K562 (cell line): ENCODE data around the gene ACBD6. TPM values are rescaled to one million over a fixed set of nuclear protein-coding genes. Genes with fewer than 3 reads are reported as not detected.
A peak's percentile ranks its signal among the peaks of the same experiment; 100 is the strongest.

Source experiments
- ATAC-seq: fragments of 200-7000 bp; cut with Tn5 transposase; 3 replicates; pipeline ENCODE4 v1.9.1; 2020; ENCODE audit warnings: moderate library complexity
- BruUV-seq: library from RNA; stranded (reverse); fragments of 400-500 nt; replicated peaks from 2 replicates; lab custom pipeline; 2021; lab: Mats Ljungman, UMichigan
- CTCF ChIA-PET: fragments of 300-600 bp; formaldehyde crosslinking; extraction: SDS; loops from one replicate; lab custom pipeline; 2021; ENCODE audit warnings: low intra/inter-chr PET ratio; lab: Yijun Ruan, JAX
- POLR2A ChIA-PET: fragments of 300-600, 350-650 bp; sonication (Branson Sonifier 250); formaldehyde crosslinking; extraction: SDS; loops from one replicate; lab custom pipeline; 2021; ENCODE audit warnings: antibody characterized with exemption, inconsistent platforms; lab: Yijun Ruan, JAX
- DNase-seq, 4 experiments: peaks; one replicate each; pipeline versions ENCODE4 v3.0.0 to v3.0.0-alpha.2; 2011 to 2018; ENCODE audit warnings: low spot score in 3 of 4, mixed read lengths in 3 of 4; ENCODE audit errors: extremely low read depth in 1 of 4
- FAIRE-seq: peaks from 2 replicates; lab custom pipeline; 2011; peaks lifted over from hg19 to GRCh38; lab: Jason Lieb, UNC
- H2AFZ ChIP-seq: 2 replicates; pipeline ENCODE4 v1.6.0; 2011; ENCODE audit warnings: low read depth, low read length, control low read depth, inconsistent platforms
- H3K27ac ChIP-seq: fragments of 200-600 bp; 3 replicates; pipeline ENCODE4 v1.8.0; 2011; ENCODE audit warnings: low read depth, mild to moderate bottlenecking, control low read depth, inconsistent platforms, low read length, moderate library complexity, mixed read lengths; ENCODE audit errors: extremely low read depth
- H3K27me3 ChIP-seq, 2 experiments: fragments of 300-600 bp in 1 of 2; 2 replicates in 1 of 2; 3 replicates in 1 of 2; pipeline versions ENCODE4 v1.6.0 to v1.8.0; 2011; ENCODE audit warnings: inconsistent platforms in 2 of 2, low read length in 2 of 2, mild to moderate bottlenecking in 1 of 2, mixed read lengths in 1 of 2, moderate library complexity in 1 of 2; ENCODE audit not compliant: control insufficient read depth in 2 of 2, insufficient read depth in 2 of 2
- H3K36me3 ChIP-seq: fragments of 300-600 bp; 3 replicates; pipeline ENCODE4 v1.8.0; 2011; ENCODE audit warnings: mild to moderate bottlenecking, low read length, inconsistent platforms; ENCODE audit not compliant: control insufficient read depth, insufficient read depth
- H3K4me1 ChIP-seq, 2 experiments: fragments of 200-600 bp in 1 of 2; replicated peaks in 1 of 2; 2 replicates in 1 of 2; 3 replicates in 1 of 2; pipeline versions ENCODE4 v1.5.1 to v1.8.0; 2011; ENCODE audit warnings: inconsistent platforms in 2 of 2, low read length in 2 of 2, mild to moderate bottlenecking in 1 of 2, mixed read lengths in 1 of 2, moderate library complexity in 1 of 2; ENCODE audit not compliant: control insufficient read depth in 2 of 2, insufficient read depth in 2 of 2
- H3K4me2 ChIP-seq: 2 replicates; pipeline ENCODE4 v1.6.1; 2011; ENCODE audit warnings: low read length, control low read depth, inconsistent platforms, mixed read lengths; ENCODE audit not compliant: insufficient read depth
- H3K4me3 ChIP-seq: fragments of 200-600 bp; sonication (generic), shearing (Covaris generic); 2 replicates; pipeline ENCODE4 v1.5.1; 2016; ENCODE audit warnings: control low read depth, inconsistent platforms
- H3K79me2 ChIP-seq: fragments of 200-600 bp; 3 replicates; pipeline ENCODE4 v1.8.0; 2011; ENCODE audit warnings: low read length, inconsistent platforms; ENCODE audit not compliant: control insufficient read depth, insufficient read depth
- H3K9ac ChIP-seq, 2 experiments: 2 replicates each; pipeline versions ENCODE4 v1.6.0 to v1.6.1; 2011; ENCODE audit warnings: low read depth in 2 of 2, low read length in 2 of 2, control low read depth in 1 of 2, inconsistent platforms in 1 of 2, mild to moderate bottlenecking in 1 of 2, mixed read lengths in 1 of 2; ENCODE audit not compliant: insufficient read depth in 1 of 2
- H3K9me1 ChIP-seq: one replicate; pipeline ENCODE4 v1.6.0; 2011; ENCODE audit warnings: inconsistent platforms, mild to moderate bottlenecking, low read length, moderate library complexity; ENCODE audit not compliant: control insufficient read depth, insufficient read depth
- H3K9me3 ChIP-seq: replicated peaks from 2 replicates; pipeline ENCODE4 v1.5.1; 2011; ENCODE audit warnings: low read depth, low read length, inconsistent platforms; ENCODE audit not compliant: control insufficient read depth, insufficient read depth
- H4K20me1 ChIP-seq: replicated peaks from 2 replicates; pipeline ENCODE4 v1.6.1; 2011; ENCODE audit warnings: low read length, inconsistent platforms, mixed read lengths; ENCODE audit not compliant: control insufficient read depth, insufficient read depth
- MEIS2 ChIP-seq: fragments of 450-650 bp; IDR thresholded peaks from 2 replicates; pipeline ENCODE4 v1.6.1; 2014; ENCODE audit warnings: mild to moderate bottlenecking; ENCODE audit not compliant: partially characterized antibody
- PHB2 ChIP-seq: fragments of 450-650 bp; IDR thresholded peaks from 2 replicates; pipeline ENCODE4 v1.6.1; 2017; ENCODE audit warnings: low read depth
- SMARCA4 ChIP-seq: fragments of 450-650 bp; IDR thresholded peaks from 2 replicates; pipeline ENCODE4 v1.6.1; 2016
- TCFL5 ChIP-seq: fragments of 250-450 bp; sonication (Bioruptor Pico); conservative IDR thresholded peaks from 2 replicates; pipeline ENCODE4 v1.6.1; 2021; ENCODE audit warnings: mild to moderate bottlenecking, moderate library complexity, matching md5 sums
- ZNF316 ChIP-seq: fragments of 450-650 bp; IDR thresholded peaks from 2 replicates; pipeline ENCODE4 v1.6.1; 2016
- WGBS: fragments of 100-300 bp; shearing (Covaris generic); methylation state at CpG from one replicate; pipeline ENCODE4 v1.1.6; 2016; ENCODE audit warnings: low coverage, mixed read lengths; ENCODE audit not compliant: insufficient coverage; ENCODE audit errors: missing lambda C conversion rate; 5-methylcytosine and 5-hydroxymethylcytosine counted together
- in situ Hi-C: fragments of 300-500 bp; cut with MboI; formaldehyde crosslinking; loops from 4 replicates; pipeline ENCODE4 v1.15.0; 2018; ENCODE audit warnings: inconsistent platforms, mixed read lengths
- intact Hi-C: fragments of 100-400 bp; cut with micrococcal nuclease; formaldehyde crosslinking; loops from 2 replicates; pipeline ENCODE4 v1.14.2; 2022
- polyA plus RNA-seq, 8 experiments: library from polyadenylated mRNA; depleted of rRNA in 4 of 8; stranded (reverse) in 5 of 8; unstranded in 3 of 8; fragments of >200 nt; fragmentation: Nextera tagmentation in 2 of 8; fragmentation: Illumina TruSeq in 1 of 8; extraction: Ambion mirVana in 2 of 8; extraction: Trizol in 1 of 8; gene quantifications; 2 replicates each; pipeline versions ENCODE4 v1.2.1 to v1.2.3, GENCODE V29; 2011 to 2014; ENCODE audit warnings: inconsistent platforms in 1 of 8, missing spikeins in 1 of 8
- total RNA-seq, 7 experiments: library from RNA; depleted of rRNA in 6 of 7; stranded (reverse); fragments of >200 nt in 6 of 7; fragmentation: Illumina TruSeq in 2 of 7; extraction: Trizol in 2 of 7; gene quantifications; 2 replicates each; pipeline versions ENCODE4 v1.2.1 to v1.2.3, GENCODE V29; 2011 to 2021; ENCODE audit warnings: low replicate concordance in 1 of 7
- TF ChIP-seq, protein P1 (sequence below): fragments of 250-450 bp; sonication (Bioruptor Pico); IDR thresholded peaks from 2 replicates; pipeline ENCODE4 v1.4.0; 2020; ENCODE audit warnings: mild to moderate bottlenecking, moderate library complexity
- TF ChIP-seq, protein P2 (sequence below): fragments of 250-450 bp; sonication (Bioruptor Pico); IDR thresholded peaks from 2 replicates; pipeline ENCODE4 v1.5.0; 2021; ENCODE audit warnings: mild to moderate bottlenecking, borderline replicate concordance

Gene ACBD6
- total and polyA plus RNA-seq, 9 of the 15 experiments (the other 6 are each of a cell fraction or from before 2014, with no cell fraction given) = 16.9 to 107 (median 77.7) TPM

DNA sequence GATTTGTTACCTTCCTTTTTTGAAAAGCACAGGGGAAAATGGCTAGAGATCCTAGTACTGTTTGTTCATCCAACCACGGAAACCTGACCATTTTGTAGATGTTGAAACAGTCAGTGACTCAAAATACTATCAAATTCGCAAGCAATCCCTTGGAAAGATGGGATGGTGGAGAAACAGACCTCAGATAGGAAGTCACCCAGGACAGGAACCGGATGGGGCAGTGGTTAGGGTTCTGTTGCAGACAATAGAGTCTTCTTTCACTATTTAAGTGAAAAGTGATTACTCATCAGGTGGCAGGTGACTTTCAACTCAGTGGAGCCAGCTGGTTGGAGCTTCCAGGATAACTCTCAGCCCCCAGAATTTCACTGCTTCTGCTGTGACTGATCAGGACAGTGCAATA lies 255.3 kb downstream of the ACBD6 start:
- H3K27me3 ChIP-seq = peaks cover 7 to 30% of the 10 kb centered on the region in 2 experiments; a peak in 3 of 5 replicates
- POLR2A ChIA-PET = interaction anchor here (1.0 to 1.4 kb wide), 3 partner anchors 12 to 50 kb away, joined by 3 to 4 read pairs (median 3); no protein-coding TSS in a partner anchor
- H4K20me1 ChIP-seq = peaks cover 4% of the 10 kb centered on the region; the same call in 1 of the 2 replicates
- in situ Hi-C loops = loop anchor here (5.0 kb wide), 1 partner anchor 60 kb away; no protein-coding TSS in a partner anchor
- BruUV-seq = no TSS peak
- H2AFZ ChIP-seq = no peak overlapping the region
- CTCF ChIA-PET = no interaction called here
- no peak overlapping the region for H3K4me3 ChIP-seq
- ATAC-seq (no peak), FAIRE-seq (peak; percentile 15), DNase-seq (no peak)
- no peak overlapping the region for H3K27ac ChIP-seq
- no peaks in the 10 kb centered on the region for H3K36me3 ChIP-seq
- H3K9ac ChIP-seq = no peak overlapping the region
- no peak overlapping the region for H3K4me2 ChIP-seq
- TF ChIP-seq ZNF316 (peak; percentile 33; the same call in 1 of the 2 replicates), SMARCA4 (no peak), PHB2 (no peak), MEIS2 (peak; percentile 22), TCFL5 (CRISPR knock-in tag) (no peak)
- TF ChIP-seq, protein P1, sequence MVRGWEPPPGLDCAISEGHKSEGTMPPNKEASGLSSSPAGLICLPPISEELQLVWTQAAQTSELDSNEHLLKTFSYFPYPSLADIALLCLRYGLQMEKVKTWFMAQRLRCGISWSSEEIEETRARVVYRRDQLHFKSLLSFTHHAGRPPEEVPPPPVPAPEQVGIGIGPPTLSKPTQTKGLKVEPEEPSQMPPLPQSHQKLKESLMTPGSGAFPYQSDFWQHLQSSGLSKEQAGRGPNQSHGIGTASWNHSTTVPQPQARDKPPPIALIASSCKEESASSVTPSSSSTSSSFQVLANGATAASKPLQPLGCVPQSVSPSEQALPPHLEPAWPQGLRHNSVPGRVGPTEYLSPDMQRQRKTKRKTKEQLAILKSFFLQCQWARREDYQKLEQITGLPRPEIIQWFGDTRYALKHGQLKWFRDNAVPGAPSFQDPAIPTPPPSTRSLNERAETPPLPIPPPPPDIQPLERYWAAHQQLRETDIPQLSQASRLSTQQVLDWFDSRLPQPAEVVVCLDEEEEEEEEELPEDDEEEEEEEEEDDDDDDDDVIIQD (CRISPR knock-in tag) = no peak
- TF ChIP-seq, protein P2, sequence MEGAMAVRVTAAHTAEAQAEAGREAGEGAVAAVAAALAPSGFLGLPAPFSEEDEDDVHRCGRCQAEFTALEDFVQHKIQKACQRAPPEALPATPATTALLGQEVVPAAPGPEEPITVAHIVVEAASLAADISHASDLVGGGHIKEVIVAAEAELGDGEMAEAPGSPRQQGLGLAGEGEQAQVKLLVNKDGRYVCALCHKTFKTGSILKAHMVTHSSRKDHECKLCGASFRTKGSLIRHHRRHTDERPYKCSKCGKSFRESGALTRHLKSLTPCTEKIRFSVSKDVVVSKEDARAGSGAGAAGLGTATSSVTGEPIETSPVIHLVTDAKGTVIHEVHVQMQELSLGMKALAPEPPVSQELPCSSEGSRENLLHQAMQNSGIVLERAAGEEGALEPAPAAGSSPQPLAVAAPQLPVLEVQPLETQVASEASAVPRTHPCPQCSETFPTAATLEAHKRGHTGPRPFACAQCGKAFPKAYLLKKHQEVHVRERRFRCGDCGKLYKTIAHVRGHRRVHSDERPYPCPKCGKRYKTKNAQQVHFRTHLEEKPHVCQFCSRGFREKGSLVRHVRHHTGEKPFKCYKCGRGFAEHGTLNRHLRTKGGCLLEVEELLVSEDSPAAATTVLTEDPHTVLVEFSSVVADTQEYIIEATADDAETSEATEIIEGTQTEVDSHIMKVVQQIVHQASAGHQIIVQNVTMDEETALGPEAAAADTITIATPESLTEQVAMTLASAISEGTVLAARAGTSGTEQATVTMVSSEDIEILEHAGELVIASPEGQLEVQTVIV (CRISPR knock-in tag) = no peak
- intact Hi-C loops = no loop called here
- H3K9me1 ChIP-seq = no peaks in the 10 kb centered on the region
- H3K79me2 ChIP-seq = no peaks in the 10 kb centered on the region
- WGBS = 4% methylated on average over 3 of the region's 3 CpGs
- peaks cover 0 to 7% of the 10 kb centered on the region in 2 experiments; a peak in 2 of 5 replicates for H3K4me1 ChIP-seq
- H3K9me3 ChIP-seq = no peaks in the 10 kb centered on the region
